ENCODE results near the gene HFE.
"Not testable (repeated sequence)": the region's sequence is repeated elsewhere in the genome, so short reads cannot be mapped to it uniquely, and the experiment has no call there.

The HFE gene

DNA sequence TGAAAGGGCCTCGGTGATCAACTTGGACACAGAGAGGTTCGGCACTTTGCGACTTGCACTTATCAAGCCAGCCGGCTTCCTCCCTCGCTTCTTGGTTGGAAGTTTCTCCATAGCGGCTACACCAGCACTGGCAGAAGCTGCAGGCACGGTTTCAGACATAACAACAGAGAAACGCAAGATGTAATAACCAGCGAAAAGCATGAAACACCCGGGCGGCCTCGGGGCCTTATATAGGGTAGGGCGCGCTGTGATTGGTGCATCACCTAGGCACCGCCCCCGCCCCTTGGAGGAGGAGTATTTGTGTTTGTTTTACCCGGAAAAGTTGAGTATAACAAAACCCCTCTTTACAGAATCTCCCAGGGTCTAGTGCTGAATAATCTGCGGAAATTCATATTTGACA lies 20.7 kb downstream of the HFE start:
- no peak for DNase-seq (ENCODE audit: low read depth in 2 of 2, low spot score in 1 of 2)

GRCh38 chr6:26109772-26110171 lies 22.5 kb downstream of the HFE start:
- DNase-seq (ENCODE audit: low read depth in 2 of 2, low spot score in 1 of 2): no peak

- no peak for DNase-seq (ENCODE audit: low read depth in 2 of 2, low spot score in 1 of 2)
Observed at GRCh38 chr6:26113570-26113969, 26.3 kb downstream of the HFE start.

DNA sequence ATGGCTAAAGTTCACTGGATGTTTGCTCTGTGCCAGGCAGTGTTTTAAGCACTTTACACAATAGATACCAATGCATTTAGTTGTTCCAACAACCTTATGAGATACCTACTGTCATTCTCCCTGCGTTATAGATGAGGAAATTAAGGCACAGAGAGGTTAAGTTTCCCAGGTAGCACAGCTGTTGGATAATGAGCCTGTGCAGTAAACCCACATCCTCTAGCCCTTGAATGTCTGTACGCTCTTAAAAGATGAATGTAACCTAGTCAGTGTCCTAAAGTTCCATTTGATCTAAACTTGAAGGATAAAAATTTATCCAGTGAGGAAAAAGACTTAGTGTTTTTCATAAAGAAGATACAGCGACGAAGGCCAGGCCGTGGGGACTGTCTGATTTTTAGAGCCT lies 28.0 kb downstream of the HFE start:
- DNase-seq (ENCODE audit: low read depth in 2 of 2, low spot score in 1 of 2): no peak

- no peak for DNase-seq (ENCODE audit: low read depth in 2 of 2, low spot score in 1 of 2)
Observed at GRCh38 chr6:26116267-26116666, 29.0 kb downstream of the HFE start.

DNA sequence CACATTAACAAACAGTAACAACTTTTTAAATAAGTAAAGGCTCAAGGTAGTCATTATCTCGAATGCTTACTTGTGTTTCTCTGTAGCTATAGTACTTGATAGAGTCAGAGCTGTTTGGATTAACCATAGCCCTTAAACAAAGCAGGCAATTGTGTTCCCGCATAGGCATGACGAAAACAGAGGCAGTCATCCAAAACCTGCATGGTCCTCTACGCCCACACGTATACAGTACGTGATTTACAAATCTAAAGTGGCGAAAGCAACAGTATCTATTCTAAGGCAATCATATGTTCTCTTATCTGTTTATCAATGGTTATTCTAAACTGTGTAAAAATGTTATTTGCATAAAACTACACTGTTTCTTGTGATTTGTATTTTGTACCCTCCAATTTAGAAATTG lies 31.8 kb downstream of the HFE start:
- DNase-seq (ENCODE audit: low read depth in 2 of 2, low spot score in 1 of 2): no peak

GRCh38 chr6:26120115-26120514 lies 32.9 kb downstream of the HFE start:
- not testable (repeated sequence) for DNase-seq (ENCODE audit: low read depth in 2 of 2, low spot score in 1 of 2)

- no peak for DNase-seq (ENCODE audit: low read depth in 2 of 2, low spot score in 1 of 2)
Observed at GRCh38 chr6:26120807-26121140, 33.5 kb downstream of the HFE start.

DNA sequence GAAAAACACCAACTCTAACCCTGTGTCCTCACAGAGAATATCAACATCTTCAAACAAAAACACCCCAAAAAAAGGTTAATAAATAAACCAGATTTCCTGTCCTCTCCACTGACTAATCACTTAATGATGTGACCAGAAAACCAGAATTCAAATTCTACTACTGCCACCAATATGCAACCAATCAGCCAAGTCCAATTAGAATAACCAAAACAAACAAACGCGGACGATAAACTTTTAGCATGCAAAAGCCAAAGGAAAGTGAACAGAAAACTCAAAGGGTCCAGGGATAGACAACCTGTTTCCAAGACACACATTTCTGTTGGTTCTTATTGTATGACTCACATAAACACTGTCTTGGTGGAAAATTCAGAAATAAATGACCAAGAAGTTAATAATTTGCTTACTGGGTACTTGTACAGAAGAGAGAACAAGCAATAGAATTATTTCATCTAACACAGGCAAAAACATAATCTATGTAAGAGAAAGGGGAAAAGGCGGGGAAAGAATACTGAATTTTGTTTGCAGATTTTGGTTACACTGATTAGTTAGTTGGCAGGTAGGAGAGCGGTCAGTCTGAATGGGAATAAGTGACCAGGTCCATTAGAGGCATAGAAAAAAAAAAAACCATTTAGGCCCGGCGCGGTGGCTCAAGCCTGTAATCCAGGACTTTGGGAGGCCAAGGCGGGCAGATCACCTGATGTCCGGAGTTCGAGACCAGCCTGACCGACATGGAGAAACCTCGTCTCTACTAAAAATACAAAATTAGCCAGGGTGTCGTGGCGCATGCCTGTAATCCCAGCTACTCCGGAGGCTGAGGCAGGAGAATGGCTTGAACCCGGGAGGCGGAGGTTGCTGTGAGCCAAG lies 34.1 kb downstream of the HFE start:
- DNase-seq (ENCODE audit: low read depth in 2 of 2, low spot score in 1 of 2): no peak

DNA sequence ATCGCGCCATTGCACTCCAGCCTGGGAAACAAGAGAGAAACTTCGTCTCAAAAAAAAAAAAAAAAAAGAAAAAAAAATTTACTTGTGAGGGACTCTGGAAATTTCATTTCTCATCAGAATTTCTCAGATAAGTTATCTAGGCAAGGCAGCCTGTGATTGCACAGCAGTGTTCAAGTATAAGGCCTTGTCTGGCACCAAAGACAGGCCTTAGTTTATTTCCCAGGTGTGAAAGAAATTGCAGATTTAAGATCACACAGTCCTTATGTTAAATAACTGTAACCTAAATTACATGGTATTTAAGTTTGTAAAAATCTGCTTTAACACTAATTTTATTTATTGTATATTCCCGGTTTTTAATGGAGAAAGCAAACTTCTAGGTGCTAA lies 34.8 kb downstream of the HFE start:
- DNase-seq (ENCODE audit: low read depth in 2 of 2, low spot score in 1 of 2): no peak

- DNase-seq (ENCODE audit: low read depth in 2 of 2, low spot score in 1 of 2): no peak
Observed at GRCh38 chr6:26122402-26122792, 35.2 kb downstream of the HFE start.

DNA sequence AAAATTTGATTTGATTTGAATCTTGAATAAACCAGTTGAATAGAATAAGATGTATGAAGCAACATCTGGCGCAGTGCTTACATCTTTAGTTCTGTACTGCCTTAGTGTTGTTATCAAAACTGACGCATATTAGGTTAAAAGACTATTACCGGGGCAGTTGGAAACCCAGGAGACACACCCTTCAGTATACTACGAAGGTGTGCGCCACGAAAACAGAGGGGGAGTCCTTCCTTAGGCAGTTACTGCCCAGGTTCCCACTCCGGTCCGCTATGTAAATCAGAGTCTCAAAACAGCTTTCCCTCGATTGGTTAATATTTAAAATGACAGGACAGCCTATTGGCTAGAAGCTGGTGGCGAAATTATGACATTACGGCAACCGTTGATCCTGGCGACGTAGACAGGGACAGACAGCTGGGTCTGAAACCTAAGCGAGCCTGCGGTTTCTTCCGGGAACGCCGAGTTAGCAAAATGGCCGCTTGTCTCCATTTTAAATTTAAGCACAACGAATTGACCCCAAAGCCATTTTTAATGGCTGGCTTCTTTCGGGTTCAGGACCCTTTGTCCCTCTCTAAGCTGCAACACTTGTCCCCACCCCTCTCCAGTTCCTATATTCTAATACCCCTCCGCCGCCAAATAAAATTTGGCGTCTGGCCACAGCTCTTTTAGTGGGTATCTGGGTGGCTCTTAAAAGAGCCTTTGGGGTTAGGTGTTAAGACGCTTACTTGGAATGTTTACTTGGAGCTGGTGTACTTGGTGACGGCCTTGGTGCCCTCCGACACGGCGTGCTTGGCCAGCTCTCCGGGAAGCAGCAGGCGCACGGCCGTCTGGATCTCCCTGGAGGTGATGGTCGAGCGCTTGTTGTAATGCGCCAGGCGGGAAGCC lies 35.8 kb downstream of the HFE start:
- peak; percentile 78 to 88 for DNase-seq (ENCODE audit: low read depth in 2 of 2, low spot score in 1 of 2)

DNA sequence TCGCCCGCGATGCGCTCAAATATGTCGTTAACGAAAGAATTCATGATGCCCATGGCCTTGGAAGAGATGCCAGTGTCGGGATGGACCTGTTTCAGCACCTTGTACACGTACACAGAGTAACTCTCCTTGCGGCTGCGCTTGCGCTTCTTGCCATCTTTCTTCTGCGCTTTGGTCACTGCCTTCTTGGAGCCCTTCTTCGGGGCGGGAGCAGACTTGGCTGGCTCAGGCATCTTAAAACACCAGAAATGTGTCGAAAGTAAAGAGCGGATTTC lies 36.4 kb downstream of the HFE start:
- peak in 1 of 2 donors; percentile 52 for DNase-seq (ENCODE audit: low read depth in 2 of 2, low spot score in 1 of 2)

DNA sequence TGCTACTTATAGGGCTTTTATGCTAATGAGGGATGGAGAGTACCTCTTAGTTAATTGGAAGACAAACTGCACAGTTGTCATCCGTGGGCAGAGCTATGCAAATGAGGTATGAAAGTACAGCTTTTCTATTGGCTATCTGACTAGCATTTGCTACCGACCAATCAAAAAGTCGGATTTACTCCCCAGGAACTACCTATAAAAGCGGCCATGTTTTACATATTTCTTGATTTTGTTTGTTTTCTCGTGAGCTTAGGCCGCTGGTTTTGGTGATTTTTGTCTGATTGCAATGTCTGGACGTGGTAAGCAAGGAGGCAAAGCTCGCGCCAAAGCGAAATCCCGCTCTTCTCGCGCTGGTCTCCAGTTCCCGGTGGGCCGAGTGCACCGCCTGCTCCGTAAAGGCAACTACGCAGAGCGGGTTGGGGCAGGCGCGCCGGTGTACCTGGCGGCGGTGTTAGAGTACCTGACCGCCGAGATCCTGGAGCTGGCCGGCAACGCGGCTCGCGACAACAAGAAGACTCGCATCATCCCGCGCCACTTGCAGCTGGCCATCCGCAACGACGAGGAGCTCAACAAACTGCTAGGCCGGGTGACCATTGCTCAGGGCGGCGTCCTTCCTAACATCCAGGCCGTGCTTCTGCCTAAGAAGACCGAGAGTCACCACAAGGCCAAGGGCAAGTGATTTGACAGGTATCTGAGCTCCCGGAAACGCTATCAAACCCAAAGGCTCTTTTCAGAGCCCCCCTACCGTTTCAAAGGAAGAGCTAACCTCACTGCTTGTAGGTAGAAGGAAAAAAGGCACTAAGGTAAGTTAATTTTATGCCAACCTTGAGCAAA lies 36.9 kb downstream of the HFE start:
- peak in 1 of 2 donors; percentile 22 for DNase-seq (ENCODE audit: low read depth in 2 of 2, low spot score in 1 of 2)

DNA sequence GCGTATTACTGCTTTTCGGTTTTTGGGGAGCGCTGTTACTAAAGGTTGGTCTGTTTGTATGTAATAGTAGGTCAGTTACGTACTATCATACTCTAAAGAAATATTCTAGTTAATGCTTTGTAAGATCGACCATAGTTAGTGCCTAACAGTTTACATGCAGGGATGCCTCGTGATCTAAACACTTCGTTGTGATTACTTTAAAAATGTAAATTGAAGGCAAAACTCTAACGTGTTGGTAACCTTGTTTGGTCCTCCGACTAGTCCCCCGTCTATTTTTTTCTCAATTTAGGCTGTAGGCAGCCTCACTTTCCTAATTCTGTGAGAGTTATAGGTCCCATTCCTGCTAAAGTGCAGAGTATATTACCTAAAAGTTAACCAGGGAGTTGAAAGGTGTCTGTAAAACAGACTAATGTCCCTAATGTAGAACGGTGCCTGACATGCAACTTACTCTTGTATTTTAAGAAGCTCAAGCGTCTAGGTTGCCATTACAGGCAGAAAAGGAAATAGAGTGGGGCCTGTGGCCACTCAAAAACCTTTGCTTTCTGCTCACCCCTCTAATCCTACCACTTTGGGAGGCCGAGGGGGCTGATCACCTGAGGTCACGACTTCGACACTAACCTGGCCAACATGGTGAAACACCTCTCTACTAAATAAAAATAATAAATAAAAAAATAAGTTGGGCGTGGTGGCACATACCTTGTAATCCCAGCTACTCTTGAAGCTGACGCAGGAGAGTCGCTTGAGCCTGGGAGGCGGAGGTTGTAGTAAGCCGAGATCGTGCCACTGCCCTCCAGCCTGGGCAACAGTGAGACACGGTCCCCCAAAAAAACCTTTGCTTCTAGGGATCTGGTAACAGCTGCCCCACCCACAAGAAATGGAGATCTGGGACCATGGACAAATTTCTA lies 37.8 kb downstream of the HFE start:
- no peak for DNase-seq (ENCODE audit: low read depth in 2 of 2, low spot score in 1 of 2)

- DNase-seq (ENCODE audit: low read depth in 2 of 2, low spot score in 1 of 2): no peak
Observed at GRCh38 chr6:26126394-26127235, 39.4 kb downstream of the HFE start.

- no peak for DNase-seq (ENCODE audit: low read depth in 2 of 2, low spot score in 1 of 2)
Observed at GRCh38 chr6:26128013-26128771, 41.0 kb downstream of the HFE start.

DNA sequence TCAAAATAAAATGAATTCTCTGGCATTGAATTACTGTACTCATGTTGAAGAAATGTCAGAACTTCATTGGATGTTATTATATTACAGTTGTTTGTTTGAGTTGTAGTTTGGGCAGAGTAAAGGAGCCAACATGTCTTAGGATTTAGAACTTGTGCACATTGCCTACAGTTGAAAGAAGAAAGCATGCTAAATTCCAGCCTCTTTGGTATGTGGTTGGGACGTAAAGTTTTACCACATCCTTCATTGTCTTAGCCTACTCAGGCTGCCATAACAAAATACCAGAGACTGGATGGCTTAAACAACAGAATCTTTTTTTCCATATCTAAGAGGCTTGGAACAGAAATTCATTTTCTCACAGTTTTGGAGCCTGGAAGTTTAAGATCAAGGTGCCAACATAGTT lies 42.4 kb downstream of the HFE start:
- DNase-seq (ENCODE audit: low read depth in 2 of 2, low spot score in 1 of 2): no peak

- no peak for DNase-seq (ENCODE audit: low read depth in 2 of 2, low spot score in 1 of 2)
Observed at GRCh38 chr6:26130581-26131249, 43.5 kb downstream of the HFE start.

Measured in stimulated activated CD8-positive, alpha-beta memory T cell treated with anti-CD3 and anti-CD28 coated beads, Interleukin-4, amount 100 ng/mL, for 4 hours (primary cell).